ENCODE data around the gene ADCY10.

ADCY10 gene

GRCh38 chr1:167761400-167761799 is 152.5 kb downstream of the ADCY10 start:
- DNase-seq (ENCODE audit: low read depth) = no peak
- H3K4me3 ChIP-seq (ENCODE audit: low read depth, low read length) = no peak overlapping the region
- no peak for TF ChIP-seq CTCF (IDR thresholded peaks at IDR 0.05; ENCODE audit: insufficient read depth, low read depth, low read length, missing control alignments)

Measured in GM12865 (cell line).